Nephron (organoid): ENCODE results near the gene CACNA2D1.
"Not testable (repeated sequence)": the region's sequence is repeated elsewhere in the genome, so short reads cannot be mapped to it uniquely, and the experiment has no call there.

ENCODE experiments used
- H3K27ac Mint-ChIP-seq, 3 experiments: 2 replicates each; pipeline ENCODE4 v1.8.0; 2020; ENCODE audit warnings: mixed read lengths in 3 of 3, mild to moderate bottlenecking in 2 of 3, moderate library complexity in 1 of 3
- H3K27me3 Mint-ChIP-seq: 2 replicates; pipeline ENCODE4 v1.8.0; 2021; ENCODE audit warnings: low read depth, mild to moderate bottlenecking, moderate library complexity, mixed read lengths
- H3K36me3 Mint-ChIP-seq: 2 replicates; pipeline ENCODE4 v1.8.0; 2020; ENCODE audit warnings: low read depth, mixed read lengths
- H3K4me1 Mint-ChIP-seq: 2 replicates; pipeline ENCODE4 v1.8.0; 2020; ENCODE audit warnings: mixed read lengths
- H3K4me3 Mint-ChIP-seq, 3 experiments: 2 replicates each; pipeline ENCODE4 v1.8.0; 2020; ENCODE audit warnings: mild to moderate bottlenecking in 3 of 3, mixed read lengths in 3 of 3, moderate library complexity in 2 of 3
- H3K9me3 Mint-ChIP-seq: 2 replicates; pipeline ENCODE4 v1.8.0; 2020; ENCODE audit warnings: mixed read lengths
- TF ChIP-seq, protein P1 (sequence below), 3 experiments: fragments of 200-600 bp; sonication (generic); IDR thresholded peaks; one replicate each; pipeline ENCODE4 v1.5.0; 2021; ENCODE audit warnings: antibody characterized with exemption in 3 of 3; ENCODE audit not compliant: unreplicated experiment in 3 of 3

Gene CACNA2D1

DNA sequence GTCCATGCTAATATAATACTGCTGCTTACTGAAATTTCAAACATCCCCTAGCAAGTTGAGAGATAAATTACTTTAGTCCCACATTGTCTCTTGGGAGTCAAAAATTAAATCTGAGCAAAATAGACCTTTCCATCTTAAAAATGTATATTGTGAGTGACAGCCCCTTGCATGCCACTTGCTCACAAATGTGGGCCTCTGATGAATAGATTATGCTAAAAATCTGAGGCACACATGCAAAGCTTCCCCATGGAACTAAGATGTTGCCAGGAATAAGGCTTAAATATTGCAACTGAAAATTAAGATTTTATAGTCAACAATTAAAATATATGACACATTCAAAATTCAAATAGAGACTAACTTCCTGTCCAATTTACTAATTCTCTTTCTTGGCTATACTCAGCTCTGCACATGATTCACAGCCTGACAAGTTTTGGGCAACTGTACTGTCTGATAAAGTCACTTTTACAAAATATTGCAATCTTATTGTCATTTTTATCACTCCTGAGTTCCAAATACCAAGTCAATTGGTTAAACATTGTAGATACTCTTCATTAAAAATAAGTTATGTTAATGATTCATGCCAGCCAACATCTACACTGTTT, 301.2 kb downstream of the CACNA2D1 start:
- no peaks in the 10 kb centered on the region for H3K4me1 Mint-ChIP-seq
- H3K27ac Mint-ChIP-seq, result no peak overlapping the region
- H3K4me3 Mint-ChIP-seq, result no peak overlapping the region
- no peaks in the 10 kb centered on the region for H3K9me3 Mint-ChIP-seq
- H3K27me3 Mint-ChIP-seq, result no peaks in the 10 kb centered on the region
- TF ChIP-seq, protein P1, sequence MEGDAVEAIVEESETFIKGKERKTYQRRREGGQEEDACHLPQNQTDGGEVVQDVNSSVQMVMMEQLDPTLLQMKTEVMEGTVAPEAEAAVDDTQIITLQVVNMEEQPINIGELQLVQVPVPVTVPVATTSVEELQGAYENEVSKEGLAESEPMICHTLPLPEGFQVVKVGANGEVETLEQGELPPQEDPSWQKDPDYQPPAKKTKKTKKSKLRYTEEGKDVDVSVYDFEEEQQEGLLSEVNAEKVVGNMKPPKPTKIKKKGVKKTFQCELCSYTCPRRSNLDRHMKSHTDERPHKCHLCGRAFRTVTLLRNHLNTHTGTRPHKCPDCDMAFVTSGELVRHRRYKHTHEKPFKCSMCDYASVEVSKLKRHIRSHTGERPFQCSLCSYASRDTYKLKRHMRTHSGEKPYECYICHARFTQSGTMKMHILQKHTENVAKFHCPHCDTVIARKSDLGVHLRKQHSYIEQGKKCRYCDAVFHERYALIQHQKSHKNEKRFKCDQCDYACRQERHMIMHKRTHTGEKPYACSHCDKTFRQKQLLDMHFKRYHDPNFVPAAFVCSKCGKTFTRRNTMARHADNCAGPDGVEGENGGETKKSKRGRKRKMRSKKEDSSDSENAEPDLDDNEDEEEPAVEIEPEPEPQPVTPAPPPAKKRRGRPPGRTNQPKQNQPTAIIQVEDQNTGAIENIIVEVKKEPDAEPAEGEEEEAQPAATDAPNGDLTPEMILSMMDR (IDR thresholded peaks at IDR 0.05; ENCODE audit: unreplicated experiment in 3 of 3), result no peak
- no peaks in the 10 kb centered on the region for H3K36me3 Mint-ChIP-seq

DNA sequence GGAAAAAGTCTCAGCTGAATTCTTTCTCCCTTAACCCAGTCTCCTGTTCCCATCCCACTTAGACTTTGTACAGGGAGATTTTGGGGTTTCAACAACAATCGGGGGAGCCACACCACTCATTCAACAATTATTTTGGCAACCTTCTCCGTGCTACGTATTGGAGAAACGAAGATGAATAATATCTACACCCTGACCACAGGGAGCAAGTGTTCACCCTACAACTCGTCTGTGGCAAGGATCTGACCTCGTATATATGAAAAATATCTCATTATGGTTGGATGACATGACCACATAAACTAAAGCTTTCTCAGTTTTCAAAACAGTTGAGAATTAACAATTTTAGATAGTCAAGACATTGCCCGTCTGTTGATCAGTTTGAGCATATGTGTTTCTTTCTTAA, 302.1 kb downstream of the CACNA2D1 start:
- Mint-ChIP-seq H3K27me3 (no peaks in the 10 kb centered on the region), H3K36me3 (no peaks in the 10 kb centered on the region), H3K4me3 (no peak overlapping the region), H3K9me3 (no peaks in the 10 kb centered on the region), H3K27ac (no peak overlapping the region), H3K4me1 (no peaks in the 10 kb centered on the region)
- TF ChIP-seq, protein P1 (IDR thresholded peaks at IDR 0.05; ENCODE audit: unreplicated experiment in 3 of 3), result no peak

DNA sequence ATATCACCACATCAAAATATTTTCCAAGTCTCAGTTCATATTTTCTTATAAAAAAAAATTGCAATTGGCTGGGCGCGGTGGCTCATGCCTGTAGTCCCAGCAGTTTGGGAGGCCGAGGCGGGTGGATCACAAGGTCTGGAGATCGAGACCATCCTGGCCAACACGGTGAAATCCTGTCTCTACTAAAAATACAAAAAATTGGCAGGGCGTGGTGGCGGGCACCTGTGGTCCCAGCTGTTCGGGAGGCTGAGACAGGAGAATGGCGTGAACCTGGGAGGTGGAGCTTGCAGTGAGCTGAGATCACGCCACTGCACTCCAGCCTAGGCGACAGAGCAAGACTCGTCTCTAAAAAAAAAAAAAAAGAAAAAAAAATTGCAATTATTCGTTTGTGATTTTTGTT, 303.0 kb downstream of the CACNA2D1 start:
- not testable (repeated sequence) for H3K36me3 Mint-ChIP-seq, H3K9me3 Mint-ChIP-seq, H3K27ac Mint-ChIP-seq, H3K4me1 Mint-ChIP-seq, H3K4me3 Mint-ChIP-seq, H3K27me3 Mint-ChIP-seq

DNA sequence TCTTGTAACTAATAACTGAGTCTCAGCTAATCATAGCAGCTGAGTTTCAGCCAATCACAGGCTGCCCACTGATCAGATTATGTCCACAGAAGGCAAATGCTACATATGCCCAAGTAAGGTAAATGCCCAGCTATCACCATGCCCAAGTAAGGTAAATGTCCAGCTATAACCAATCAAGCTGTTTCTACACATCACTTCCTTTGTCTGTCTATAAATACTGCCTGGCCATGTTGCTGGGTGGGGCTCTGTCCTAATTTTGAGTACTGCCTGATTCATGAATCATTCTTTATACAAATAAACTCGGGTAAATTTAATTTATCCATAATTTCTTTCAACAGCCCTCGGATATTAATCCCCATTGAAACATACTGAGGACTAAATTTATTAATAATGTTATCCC, 312.4 kb downstream of the CACNA2D1 start:
- H3K27me3 Mint-ChIP-seq, result no peaks in the 10 kb centered on the region
- peaks cover 14% of the 10 kb centered on the region for H3K4me1 Mint-ChIP-seq
- no peak overlapping the region for H3K27ac Mint-ChIP-seq
- H3K4me3 Mint-ChIP-seq, result no peak overlapping the region
- H3K36me3 Mint-ChIP-seq, result no peaks in the 10 kb centered on the region
- H3K9me3 Mint-ChIP-seq, result no peaks in the 10 kb centered on the region
- TF ChIP-seq, protein P1 (IDR thresholded peaks at IDR 0.05; ENCODE audit: unreplicated experiment in 3 of 3), result no peak

DNA sequence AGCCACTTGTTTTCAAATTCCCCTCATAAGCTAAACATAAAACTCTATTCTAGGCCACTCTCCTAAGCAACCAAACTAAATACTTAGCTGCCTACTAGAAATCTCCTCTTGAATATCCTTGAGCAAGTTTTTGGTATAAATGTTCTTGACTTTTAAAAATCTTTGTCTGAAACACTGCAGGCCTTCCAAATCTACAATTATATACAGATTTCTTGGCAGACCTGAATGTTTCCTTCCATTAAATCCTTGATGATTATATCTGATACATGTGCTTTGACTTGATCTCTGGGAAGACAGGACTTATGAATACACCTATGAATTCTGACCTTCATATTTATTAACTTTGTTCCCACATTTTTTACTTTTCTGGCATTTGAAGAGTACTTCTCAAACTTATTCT, 314.5 kb downstream of the CACNA2D1 start:
- Mint-ChIP-seq H3K36me3 (peaks cover 17% of the 10 kb centered on the region), H3K4me1 (peaks cover 14% of the 10 kb centered on the region), H3K27ac (peak overlapping the region in 1 of 3 experiments; percentile 11), H3K4me3 (no peak overlapping the region), H3K9me3 (peaks cover 2% of the 10 kb centered on the region), H3K27me3 (no peaks in the 10 kb centered on the region)
- TF ChIP-seq, protein P1 (IDR thresholded peaks at IDR 0.05; ENCODE audit: unreplicated experiment in 3 of 3), result no peak

DNA sequence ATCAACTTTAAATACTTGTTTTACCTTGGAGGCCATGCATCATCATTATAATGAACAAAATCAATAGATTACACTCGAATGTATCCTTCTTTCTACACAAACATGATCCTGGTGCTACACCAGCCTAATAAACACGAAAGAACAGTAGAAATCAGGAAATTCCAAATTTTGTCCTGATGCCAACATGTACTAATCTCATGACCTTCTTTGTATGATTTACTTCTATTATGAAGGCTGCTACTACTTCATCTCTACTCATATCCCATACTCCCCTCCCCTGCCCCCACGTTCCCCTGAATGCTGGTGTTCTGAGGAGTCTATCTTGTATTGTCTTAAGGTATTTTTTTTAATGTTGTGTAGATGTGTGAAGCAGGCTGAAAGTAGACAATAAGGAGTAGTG, 315.0 kb downstream of the CACNA2D1 start:
- TF ChIP-seq, protein P1 (IDR thresholded peaks at IDR 0.05; ENCODE audit: unreplicated experiment in 3 of 3), result no peak
- H3K27me3 Mint-ChIP-seq, result no peaks in the 10 kb centered on the region
- H3K27ac Mint-ChIP-seq, result no peak overlapping the region
- H3K4me3 Mint-ChIP-seq, result no peak overlapping the region
- H3K4me1 Mint-ChIP-seq, result peaks cover 14% of the 10 kb centered on the region
- peaks cover 2% of the 10 kb centered on the region for H3K9me3 Mint-ChIP-seq
- peaks cover 19% of the 10 kb centered on the region for H3K36me3 Mint-ChIP-seq
